DMS 273 (cell line): ENCODE results near the gene HCK.
"Not testable (repeated sequence)": the region's sequence is repeated elsewhere in the genome, so short reads cannot be mapped to it uniquely, and the experiment has no call there.

Experiments used
- DNase-seq: peaks from one replicate; lab custom pipeline; 2025; ENCODE audit not compliant: unreplicated experiment; lab: John Stamatoyannopoulos, UW

Gene HCK

DNA sequence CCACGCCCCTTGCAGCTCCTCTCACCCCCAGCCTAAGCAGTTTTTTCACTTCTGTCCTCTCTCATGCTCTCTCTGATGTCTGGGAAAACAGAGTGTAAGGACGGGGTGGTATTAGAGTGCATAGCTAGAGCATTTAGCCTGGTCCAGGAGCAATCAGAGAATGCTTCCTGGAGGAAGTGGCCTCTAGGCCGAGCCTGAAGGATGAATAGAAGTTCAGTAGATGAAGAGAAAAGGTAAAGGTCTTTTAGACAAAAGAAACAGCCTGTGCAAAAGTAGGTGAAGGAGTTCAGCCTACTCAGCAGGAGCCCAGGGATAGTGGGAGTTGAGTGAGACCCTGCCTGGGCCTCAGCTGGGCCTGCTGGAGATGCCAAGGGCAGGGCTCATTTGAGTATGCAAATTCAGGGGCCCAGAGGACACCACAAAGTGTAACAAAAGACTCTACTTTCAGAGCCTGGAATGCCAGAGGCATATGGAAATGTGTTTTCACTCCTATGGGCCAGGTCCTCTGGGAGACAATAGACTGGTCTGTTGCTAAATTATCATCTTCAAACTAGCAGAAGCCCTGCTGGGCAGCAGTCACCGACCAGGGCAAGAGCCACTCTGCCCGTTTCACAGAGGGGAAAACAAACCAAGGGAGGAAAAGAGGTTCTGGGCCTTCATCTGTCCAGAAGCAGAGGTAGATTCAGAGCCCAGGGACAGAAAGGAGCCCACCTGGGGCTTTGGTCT lies 37.8 kb downstream of the HCK start:
- DNase-seq = no peak

DNA sequence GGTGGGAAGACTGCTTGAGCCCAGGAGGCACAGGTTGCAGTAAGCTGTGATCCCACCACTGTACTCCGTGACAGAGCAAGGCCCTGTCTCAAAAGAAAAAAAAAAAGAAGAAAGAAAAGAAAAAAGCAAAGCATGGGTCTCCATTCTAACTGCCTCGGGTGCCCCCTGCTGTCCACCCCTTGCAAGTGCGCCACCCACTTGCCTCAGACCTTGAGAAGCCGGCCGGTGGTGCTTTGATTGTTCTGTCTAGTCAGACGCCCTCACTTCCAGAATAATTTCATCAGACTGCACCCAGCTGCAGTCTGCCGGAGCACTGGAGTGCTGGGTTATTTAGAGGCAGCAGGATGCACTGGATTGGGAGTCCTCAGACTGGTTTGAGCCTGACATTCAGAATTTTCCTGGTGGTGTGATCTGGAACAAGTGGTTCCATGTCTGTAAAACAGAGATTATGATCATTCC lies 39.9 kb downstream of the HCK start:
- peak; percentile 88 for DNase-seq

DNA sequence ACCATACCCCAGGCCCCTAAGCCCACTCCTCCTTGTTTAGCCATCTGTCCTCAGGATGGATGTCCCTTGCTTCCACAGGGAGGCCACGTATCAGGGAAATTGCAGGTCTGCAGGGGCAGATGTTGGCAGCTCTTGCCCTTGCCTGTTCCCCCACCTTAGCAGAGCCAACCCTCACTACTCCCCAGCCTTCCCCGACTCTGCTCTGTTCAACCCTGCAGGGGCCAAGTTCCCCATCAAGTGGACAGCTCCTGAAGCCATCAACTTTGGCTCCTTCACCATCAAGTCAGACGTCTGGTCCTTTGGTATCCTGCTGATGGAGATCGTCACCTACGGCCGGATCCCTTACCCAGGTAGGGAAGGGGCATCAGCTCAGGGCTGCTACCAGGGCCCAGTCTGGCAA lies 46.7 kb downstream of the HCK start:
- no peak for DNase-seq

DNA sequence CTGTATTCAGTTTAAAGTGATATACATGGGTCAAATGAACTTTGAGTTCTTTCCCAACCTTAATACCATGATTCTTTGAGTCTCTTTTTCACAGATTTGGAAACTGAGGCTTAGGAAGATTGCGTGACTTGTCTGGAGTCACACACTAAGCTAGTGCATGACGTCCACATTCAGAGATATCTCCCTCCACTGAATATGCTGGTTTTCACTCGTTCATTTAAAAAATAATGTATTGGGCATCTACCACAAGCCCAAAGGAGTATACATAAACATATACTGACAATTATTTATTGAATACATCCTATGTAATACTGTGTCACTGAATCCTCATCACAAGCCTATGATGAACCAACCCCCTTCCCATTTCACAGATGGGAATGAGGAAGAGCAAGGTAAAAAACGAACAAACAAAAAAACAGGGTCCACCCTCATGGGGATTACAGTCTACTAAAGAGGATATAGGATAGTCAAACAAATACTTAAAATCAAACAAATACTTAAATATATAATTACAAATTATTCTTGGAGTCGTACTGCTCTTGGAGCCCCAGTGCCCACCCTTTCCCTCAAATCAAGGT lies 56.9 kb downstream of the HCK start:
- no peak for DNase-seq

GRCh38 chr20:32109392-32110172 lies 57.5 kb downstream of the HCK start, which contains the start of gene TM9SF4:
TSS of gene TM9SF4 (plus strand) at chr20:32109714. CDS start at chr20:32109741, 27 bp downstream.
- DNase-seq = peak; percentile 98

DNA sequence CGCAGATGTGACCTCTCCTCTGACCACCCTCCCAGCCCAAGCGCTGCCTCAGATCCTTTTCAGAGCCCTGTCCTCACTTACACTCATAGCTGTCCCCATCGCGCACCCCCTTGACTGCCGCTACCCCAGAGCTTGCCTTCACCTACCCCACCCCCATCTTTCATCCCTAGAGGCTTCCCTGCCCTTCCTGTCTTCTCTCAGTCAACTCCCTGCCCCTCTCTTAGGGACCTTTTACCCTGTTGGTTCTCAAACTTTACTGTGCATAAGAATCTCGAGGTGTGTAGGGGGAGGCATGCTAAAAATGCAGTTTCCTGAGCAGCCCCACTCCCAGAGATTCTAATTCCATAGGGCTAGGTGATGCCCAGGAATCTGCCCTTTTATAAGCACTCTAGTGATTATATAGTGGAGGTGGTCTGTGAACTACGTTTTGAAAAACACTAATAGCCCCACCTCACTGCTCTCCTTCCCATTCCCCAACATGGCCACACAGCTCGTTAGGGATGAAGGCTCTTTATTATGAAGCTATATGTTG lies 58.2 kb downstream of the HCK start:
- no peak for DNase-seq

- no peak for DNase-seq
Observed at GRCh38 chr20:32110727-32111126, 58.7 kb downstream of the HCK start.

DNA sequence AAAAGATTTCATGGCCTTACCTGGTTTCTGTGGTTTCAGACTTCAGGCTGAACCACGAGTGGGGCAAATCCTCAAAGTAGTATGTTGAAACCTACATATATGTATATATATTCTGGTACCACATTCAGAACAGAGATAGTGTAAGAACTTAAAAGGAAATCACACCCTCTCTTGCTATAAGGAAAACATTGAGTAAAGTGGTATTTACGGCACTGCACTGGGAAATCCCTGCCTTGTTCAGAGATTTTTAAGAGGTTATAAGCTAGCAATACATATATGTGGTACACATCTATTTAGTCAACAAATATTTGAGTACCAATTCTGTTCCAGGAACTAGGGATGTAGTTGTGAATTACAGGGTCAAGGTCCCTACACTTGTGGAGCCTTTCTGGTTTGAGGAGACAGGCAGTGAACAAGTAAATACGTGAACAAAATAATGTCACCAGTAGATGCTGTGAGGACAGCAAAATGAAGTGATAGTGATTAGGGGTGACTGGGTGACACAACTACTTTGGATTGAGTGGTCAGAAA lies 59.2 kb downstream of the HCK start:
- no peak for DNase-seq

- DNase-seq = no peak
Observed at GRCh38 chr20:32111753-32112152, 59.7 kb downstream of the HCK start.

- DNase-seq = no peak
Observed at GRCh38 chr20:32112841-32113240, 60.8 kb downstream of the HCK start.

DNA sequence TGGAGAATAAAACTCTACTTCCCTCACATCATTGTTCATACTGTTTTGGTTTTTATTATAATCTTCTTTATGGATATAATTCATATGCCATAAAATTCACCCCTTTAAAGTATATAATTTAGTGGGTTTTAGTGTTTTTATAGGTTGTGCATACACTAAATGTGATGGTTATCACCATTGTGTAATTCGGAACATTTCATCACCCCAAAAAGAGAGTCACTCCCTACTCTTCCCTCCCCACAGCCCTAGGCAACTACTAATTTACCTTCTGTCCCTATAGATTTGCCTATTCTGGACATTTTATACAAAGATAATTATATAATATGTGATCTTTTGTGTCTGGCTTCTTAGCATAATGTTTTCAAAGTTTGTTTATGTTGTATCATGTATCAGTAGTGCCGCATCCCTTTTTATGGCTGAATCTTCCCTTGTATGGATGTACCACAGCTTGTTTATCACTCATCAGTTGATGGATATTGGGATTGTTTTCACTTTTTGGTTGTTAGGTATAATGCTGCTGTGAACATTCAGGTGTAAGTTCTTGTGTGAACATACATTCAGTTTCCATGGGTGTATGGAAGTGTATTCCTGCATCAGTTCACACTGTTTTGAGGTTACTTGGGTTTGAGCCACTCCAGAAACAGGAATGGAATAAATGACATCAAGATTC lies 61.7 kb downstream of the HCK start:
- no peak for DNase-seq

DNA sequence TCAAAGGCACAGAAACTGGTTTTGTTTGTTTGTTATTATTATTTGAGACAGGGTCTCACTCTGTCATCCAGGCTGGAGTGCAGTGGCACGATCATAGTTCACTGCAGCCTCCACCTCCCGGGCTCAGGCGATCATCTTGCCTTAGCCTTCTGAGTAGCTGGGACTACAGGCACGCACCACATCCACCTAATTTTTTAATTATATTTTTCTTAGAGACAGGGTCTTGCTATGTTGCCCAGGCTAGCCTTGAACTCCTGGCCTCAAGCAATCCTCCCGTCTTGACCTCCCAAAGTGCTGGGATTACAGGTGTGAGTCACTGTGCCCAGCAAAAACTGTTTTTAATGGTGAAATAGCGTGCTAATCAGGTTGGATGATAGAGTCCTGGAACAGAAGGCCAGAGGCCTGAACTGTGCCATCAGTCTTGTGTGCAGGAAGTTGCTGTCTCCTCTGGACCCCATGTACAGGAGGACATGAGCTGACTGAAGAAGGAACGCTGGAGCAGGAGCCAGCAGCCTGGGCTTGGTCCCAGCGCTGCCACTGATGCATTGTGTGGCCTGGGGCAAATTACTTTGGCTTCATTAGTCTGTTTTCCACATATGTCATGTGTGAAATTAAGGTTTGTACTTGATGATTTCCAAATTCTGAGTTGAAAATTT lies 62.4 kb downstream of the HCK start:
- DNase-seq = no peak

DNA sequence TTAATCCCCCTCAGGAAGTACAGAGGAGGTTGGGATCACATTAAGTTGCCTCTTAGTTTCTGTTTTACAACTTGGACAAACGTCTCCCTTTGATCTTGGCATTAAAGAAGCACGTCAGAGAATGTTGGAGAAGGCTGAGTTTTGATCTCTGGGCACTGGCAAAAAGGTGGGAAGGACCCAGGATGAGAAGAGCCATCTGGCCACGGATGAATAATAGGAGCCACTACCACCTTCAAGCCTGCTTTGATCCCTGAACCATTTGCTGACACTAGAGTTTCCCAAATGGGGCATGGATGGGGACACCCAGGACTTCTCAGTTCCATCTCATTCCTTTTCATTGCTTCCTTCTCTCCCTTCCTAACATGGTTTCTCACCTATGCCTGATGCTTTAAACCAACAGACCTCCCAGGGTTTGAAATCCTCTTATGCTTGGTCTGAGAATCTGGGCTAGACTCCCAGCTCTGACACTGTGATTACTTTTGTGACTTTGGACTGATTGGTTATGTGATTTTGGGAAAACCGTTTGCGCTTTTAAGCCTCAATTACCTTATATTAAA lies 63.2 kb downstream of the HCK start:
- DNase-seq = no peak

DNA sequence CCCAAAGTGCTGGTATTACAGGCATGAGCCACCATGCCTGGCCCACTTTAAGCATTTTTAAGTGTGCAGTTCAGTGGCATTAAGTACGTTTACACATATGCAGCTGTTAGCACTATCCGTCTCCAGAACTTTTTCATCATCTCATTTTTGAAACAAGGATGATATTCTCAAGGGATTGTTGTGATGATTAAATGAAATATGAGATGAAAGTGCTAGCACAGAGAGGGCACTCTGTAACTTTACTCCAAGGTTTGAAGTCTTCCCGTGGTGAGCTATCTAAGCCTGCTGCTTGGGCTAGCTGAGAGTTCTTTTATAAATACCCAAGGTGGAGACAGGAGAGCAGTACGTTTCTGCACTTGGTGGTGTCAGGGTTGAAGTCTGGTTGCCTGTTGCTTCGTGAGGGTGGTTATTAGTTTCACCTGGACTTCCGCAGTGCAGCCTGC lies 64.1 kb downstream of the HCK start:
- DNase-seq = peak; percentile 53

DNA sequence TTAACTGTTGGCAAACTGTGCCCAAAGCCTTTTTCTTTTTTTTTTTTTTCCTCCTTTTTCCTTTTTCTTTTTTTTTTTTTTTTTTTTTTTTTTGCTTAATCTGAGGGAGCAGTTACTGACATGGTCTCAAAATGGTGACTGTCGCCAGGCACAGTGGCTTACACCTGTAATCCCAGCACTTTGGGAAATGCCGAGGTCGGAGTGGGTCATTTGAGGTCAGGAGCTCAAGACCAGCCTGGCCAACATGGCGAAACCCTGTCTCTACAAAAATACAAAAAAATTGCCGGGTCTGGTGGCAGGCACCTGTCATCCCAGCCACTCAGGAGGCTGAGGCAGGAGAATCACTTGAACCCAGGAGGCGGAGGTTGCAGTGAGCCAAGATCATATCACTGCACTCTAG lies 64.8 kb downstream of the HCK start:
- DNase-seq = not testable (repeated sequence)

- not testable (repeated sequence) for DNase-seq
Observed at GRCh38 chr20:32118427-32118826, 66.4 kb downstream of the HCK start.

- no peak for DNase-seq
Observed at GRCh38 chr20:32119734-32120133, 67.7 kb downstream of the HCK start.

DNA sequence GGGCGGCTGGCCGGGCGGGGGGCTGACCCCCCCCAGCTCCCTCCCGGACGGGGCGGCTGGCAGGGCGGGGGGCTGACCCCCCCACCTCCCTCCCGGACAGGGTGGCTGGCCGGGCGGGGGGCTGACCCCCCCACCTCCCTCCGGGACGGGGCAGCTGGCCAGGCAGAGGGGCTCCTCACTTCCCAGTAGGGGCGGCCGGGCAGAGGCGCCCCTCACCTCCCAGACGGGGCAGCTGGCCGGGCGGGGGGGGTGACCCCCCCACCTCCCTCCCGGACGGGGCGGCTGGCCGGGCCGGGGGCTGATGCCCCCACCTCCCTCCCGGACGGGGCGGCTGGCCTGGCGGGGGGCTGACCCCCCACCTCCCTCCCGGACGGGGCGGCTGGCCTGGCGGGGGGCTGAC lies 69.9 kb downstream of the HCK start:
- DNase-seq = not testable (repeated sequence)

- DNase-seq = no peak
Observed at GRCh38 chr20:32123088-32123487, 71.0 kb downstream of the HCK start.

DNA sequence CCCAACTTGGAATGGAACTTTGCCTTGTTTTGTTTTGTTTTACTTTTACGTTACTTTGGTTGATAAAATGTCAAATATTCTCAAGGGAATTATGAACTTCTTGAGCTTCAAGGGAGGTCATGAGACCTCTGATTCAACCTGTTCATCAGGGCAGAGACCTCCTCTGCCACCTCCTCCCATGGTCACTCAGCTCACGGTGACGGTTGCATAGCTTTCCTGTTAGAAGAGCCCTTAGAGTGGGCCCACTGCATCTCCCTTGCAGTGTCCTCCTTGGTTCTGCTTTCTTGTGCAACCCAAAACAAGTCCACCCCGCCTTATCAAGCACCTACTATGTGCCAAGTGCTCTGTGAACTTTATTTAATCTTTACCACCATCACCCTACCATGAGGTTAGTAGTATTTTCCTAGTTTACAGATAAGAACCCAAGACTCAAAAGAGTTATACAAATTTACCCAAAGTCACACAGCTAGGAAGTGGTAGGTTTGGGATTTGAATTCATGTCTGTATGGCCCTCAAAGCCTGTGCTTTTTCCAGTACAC lies 72.9 kb downstream of the HCK start:
- DNase-seq = no peak
